ENCODE data around the gene NPEPL1. TPM values are rescaled to one million over a fixed set of nuclear protein-coding genes. Genes with fewer than 3 reads are reported as not detected.

NPEPL1 gene
- total and polyA plus RNA-seq, 8 donors: 15.3 to 134 (median 37.8) TPM

DNA sequence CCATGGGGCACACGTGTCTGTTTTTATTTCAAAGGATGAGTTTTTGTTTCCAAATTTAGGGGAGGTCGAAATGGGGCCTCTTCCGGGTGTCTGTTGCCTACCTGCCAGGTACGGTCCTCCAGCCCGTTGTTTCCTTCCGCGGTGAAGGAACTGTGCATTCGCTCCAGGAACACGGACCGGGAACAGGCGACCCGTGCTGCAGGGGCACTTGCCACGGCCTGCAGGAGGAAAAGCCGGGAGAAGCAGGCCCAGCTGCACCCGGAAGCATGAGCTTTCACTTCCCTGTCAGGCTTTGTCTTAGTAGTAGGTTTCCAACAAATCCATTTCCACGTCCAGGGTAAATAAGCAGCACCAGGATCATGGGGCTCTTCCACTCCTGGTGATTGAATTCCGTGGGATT is 17.0 kb upstream of the NPEPL1 start:
- no peak for TF ChIP-seq EP300 (IDR thresholded peaks at IDR 0.05)
- TF ChIP-seq, protein P1, sequence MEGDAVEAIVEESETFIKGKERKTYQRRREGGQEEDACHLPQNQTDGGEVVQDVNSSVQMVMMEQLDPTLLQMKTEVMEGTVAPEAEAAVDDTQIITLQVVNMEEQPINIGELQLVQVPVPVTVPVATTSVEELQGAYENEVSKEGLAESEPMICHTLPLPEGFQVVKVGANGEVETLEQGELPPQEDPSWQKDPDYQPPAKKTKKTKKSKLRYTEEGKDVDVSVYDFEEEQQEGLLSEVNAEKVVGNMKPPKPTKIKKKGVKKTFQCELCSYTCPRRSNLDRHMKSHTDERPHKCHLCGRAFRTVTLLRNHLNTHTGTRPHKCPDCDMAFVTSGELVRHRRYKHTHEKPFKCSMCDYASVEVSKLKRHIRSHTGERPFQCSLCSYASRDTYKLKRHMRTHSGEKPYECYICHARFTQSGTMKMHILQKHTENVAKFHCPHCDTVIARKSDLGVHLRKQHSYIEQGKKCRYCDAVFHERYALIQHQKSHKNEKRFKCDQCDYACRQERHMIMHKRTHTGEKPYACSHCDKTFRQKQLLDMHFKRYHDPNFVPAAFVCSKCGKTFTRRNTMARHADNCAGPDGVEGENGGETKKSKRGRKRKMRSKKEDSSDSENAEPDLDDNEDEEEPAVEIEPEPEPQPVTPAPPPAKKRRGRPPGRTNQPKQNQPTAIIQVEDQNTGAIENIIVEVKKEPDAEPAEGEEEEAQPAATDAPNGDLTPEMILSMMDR (IDR thresholded peaks at IDR 0.05): no peak
- no peaks in the 10 kb centered on the region for H3K27me3 ChIP-seq
- no peak for DNase-seq
- WGBS, 5 donors: 85 to 94% (median 90%) methylated on average over 16 to 17 of the region's 17 CpGs
- intact Hi-C loops (cut with DNase I; ENCODE audit: low total_unique reads): no loop called here
- H3K9me3 ChIP-seq: no peaks in the 10 kb centered on the region
- H3K36me3 ChIP-seq: peaks cover 31 to 99% (median 96%) of the 10 kb centered on the region in 4 donors
- H3K27ac ChIP-seq: no peak overlapping the region
- no peaks in the 10 kb centered on the region for H3K4me1 ChIP-seq
- H3K4me3 ChIP-seq: no peak overlapping the region

DNA sequence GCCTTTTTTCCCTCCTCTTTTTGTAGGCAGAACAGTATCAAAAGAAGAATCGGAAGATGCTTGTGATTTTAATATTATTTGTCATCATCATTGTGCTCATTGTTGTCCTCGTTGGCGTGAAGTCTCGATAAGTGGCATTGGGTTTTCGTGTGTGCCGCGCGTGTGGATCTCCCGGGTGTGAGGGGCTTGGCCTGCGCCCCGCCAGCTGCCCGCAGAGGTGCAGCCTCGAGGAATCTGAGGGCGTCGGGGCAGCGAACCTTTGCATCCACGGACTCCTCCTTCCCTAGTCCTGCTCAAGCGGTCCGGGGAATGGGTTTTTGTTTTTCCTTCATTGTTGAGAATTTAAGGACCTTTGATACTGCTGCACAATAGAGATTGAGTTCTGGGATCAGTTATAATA is 16.4 kb upstream of the NPEPL1 start:
- Histone ChIP-seq H3K27ac (no peak overlapping the region), H3K9me3 (no peaks in the 10 kb centered on the region), H3K36me3 (peaks cover 26 to 97% (median 95%) of the 10 kb centered on the region in 4 donors), H3K4me3 (no peak overlapping the region), H3K27me3 (no peaks in the 10 kb centered on the region), H3K4me1 (no peaks in the 10 kb centered on the region)
- intact Hi-C loops (cut with DNase I; ENCODE audit: low total_unique reads): no loop called here
- DNase-seq: no peak
- 94 to 97% (median 95%) methylated on average over 19 of the region's 19 CpGs for WGBS, 5 donors
- TF ChIP-seq POLR2AphosphoS5 (IDR thresholded peaks at IDR 0.05) (no peak), POLR2A (IDR thresholded peaks at IDR 0.05) (no peak), EP300 (IDR thresholded peaks at IDR 0.05) (no peak)
- TF ChIP-seq, protein P1 (IDR thresholded peaks at IDR 0.05): no peak

GRCh38 chr20:58677079-58677604 is 15.5 kb upstream of the NPEPL1 start:
- Histone ChIP-seq H3K4me3 (no peak overlapping the region), H3K9me3 (no peaks in the 10 kb centered on the region), H3K27ac (no peak overlapping the region), H3K27me3 (no peaks in the 10 kb centered on the region), H3K4me1 (no peaks in the 10 kb centered on the region), H3K36me3 (peaks cover 26 to 90% (median 88%) of the 10 kb centered on the region in 4 donors)
- intact Hi-C loops (cut with DNase I; ENCODE audit: low total_unique reads): no loop called here
- TF ChIP-seq, protein P1 (IDR thresholded peaks at IDR 0.05): no peak
- TF ChIP-seq POLR2A (IDR thresholded peaks at IDR 0.05) (no peak), EP300 (IDR thresholded peaks at IDR 0.05) (no peak), POLR2AphosphoS5 (IDR thresholded peaks at IDR 0.05) (no peak)
- no peak for DNase-seq
- WGBS, 5 donors: 93 to 96% (median 96%) methylated on average over 5 of the region's 5 CpGs

GRCh38 chr20:58677808-58678207 is 14.8 kb upstream of the NPEPL1 start:
- Histone ChIP-seq H3K4me3 (no peak overlapping the region), H3K9me3 (no peaks in the 10 kb centered on the region), H3K27me3 (no peaks in the 10 kb centered on the region), H3K27ac (no peak overlapping the region), H3K4me1 (no peaks in the 10 kb centered on the region), H3K36me3 (peaks cover 26 to 83% (median 81%) of the 10 kb centered on the region in 4 donors)
- intact Hi-C loops (cut with DNase I; ENCODE audit: low total_unique reads): no loop called here
- WGBS, 5 donors: 86 to 96% (median 94%) methylated on average over 5 of the region's 5 CpGs
- no peak for DNase-seq
- TF ChIP-seq, protein P1 (IDR thresholded peaks at IDR 0.05): no peak
- TF ChIP-seq POLR2AphosphoS5 (IDR thresholded peaks at IDR 0.05): no peak
- TF ChIP-seq POLR2A (IDR thresholded peaks at IDR 0.05): no peak
- no peak for TF ChIP-seq EP300 (IDR thresholded peaks at IDR 0.05)
